Endothelial cell (in vitro differentiated cells): ENCODE data around the gene MAP1B. TPM values are rescaled to one million over a fixed set of nuclear protein-coding genes. Genes with fewer than 3 reads are reported as not detected.

ENCODE experiments used
- DNase-seq: peaks from one replicate; pipeline ENCODE4 v3.0.0; 2021; ENCODE audit warnings: low spot score
- H3K27ac Mint-ChIP-seq: one replicate; pipeline ENCODE4 v1.8.0; 2021; ENCODE audit warnings: mixed read lengths, inconsistent platforms; ENCODE audit not compliant: unreplicated experiment
- H3K27me3 Mint-ChIP-seq: one replicate; pipeline ENCODE4 v1.8.0; 2021; ENCODE audit warnings: mild to moderate bottlenecking, moderate library complexity, mixed read lengths, inconsistent platforms; ENCODE audit not compliant: unreplicated experiment
- H3K36me3 Mint-ChIP-seq: one replicate; pipeline ENCODE4 v1.8.0; 2021; ENCODE audit warnings: mild to moderate bottlenecking, low read depth, mixed read lengths, inconsistent platforms; ENCODE audit not compliant: unreplicated experiment
- H3K4me1 Mint-ChIP-seq: one replicate; pipeline ENCODE4 v1.8.0; 2021; ENCODE audit warnings: mild to moderate bottlenecking, mixed read lengths, inconsistent platforms; ENCODE audit not compliant: unreplicated experiment
- H3K4me3 Mint-ChIP-seq: one replicate; pipeline ENCODE4 v1.8.0; 2021; ENCODE audit warnings: mild to moderate bottlenecking, mixed read lengths, inconsistent platforms; ENCODE audit not compliant: unreplicated experiment
- H3K9me3 Mint-ChIP-seq: one replicate; pipeline ENCODE4 v1.8.0; 2021; ENCODE audit warnings: mixed read lengths, inconsistent platforms; ENCODE audit not compliant: unreplicated experiment
- microRNA-seq: library from miRNA; unstranded; fragments of <30 nt; microRNA quantifications from one replicate; pipeline ENCODE4, GENCODE V29; 2020; ENCODE audit not compliant: unreplicated experiment
- total RNA-seq: library from RNA; stranded (reverse); fragmentation: NEBNext Ultra II Directional; extraction: Animal tissue kit (Norgen Biotek cat#: 25700); gene quantifications from one replicate; pipeline ENCODE4 v1.2.1, GENCODE V29; 2021; ENCODE audit not compliant: unreplicated experiment
- TF ChIP-seq, protein P1 (sequence below): fragments of 200-600 bp; sonication (generic); IDR thresholded peaks from one replicate; pipeline ENCODE4 v1.5.0; 2021; ENCODE audit warnings: antibody characterized with exemption; ENCODE audit not compliant: unreplicated experiment

MAP1B gene
- total RNA-seq, 1 donor from 2014 or later: 251 TPM

DNA sequence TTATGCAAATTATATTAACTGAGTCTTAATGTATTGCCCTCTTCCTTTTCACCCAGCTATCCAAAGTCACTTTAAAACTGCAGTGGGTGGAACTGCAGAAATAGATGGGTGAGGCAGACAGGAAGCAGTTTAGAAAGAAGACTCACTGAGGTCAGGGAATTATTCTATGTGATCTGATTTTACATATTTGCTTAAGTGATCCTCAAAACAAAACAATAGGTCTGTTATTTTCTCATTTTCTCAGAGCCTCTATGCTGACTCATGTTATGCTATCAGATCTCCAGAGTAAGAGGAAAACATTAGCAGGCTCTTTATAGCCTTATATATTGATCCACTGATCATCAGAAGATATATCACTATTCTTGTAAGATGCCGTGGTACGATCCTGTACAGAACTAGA lies 149.3 kb downstream of the MAP1B start:
- TF ChIP-seq, protein P1, sequence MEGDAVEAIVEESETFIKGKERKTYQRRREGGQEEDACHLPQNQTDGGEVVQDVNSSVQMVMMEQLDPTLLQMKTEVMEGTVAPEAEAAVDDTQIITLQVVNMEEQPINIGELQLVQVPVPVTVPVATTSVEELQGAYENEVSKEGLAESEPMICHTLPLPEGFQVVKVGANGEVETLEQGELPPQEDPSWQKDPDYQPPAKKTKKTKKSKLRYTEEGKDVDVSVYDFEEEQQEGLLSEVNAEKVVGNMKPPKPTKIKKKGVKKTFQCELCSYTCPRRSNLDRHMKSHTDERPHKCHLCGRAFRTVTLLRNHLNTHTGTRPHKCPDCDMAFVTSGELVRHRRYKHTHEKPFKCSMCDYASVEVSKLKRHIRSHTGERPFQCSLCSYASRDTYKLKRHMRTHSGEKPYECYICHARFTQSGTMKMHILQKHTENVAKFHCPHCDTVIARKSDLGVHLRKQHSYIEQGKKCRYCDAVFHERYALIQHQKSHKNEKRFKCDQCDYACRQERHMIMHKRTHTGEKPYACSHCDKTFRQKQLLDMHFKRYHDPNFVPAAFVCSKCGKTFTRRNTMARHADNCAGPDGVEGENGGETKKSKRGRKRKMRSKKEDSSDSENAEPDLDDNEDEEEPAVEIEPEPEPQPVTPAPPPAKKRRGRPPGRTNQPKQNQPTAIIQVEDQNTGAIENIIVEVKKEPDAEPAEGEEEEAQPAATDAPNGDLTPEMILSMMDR: no peak
- H3K4me1 Mint-ChIP-seq: peaks cover 21% of the 10 kb centered on the region
- H3K4me3 Mint-ChIP-seq: no peak overlapping the region
- H3K27me3 Mint-ChIP-seq: no peaks in the 10 kb centered on the region
- H3K27ac Mint-ChIP-seq: no peak overlapping the region
- DNase-seq: no peak
- no peaks in the 10 kb centered on the region for H3K9me3 Mint-ChIP-seq
- H3K36me3 Mint-ChIP-seq: peaks cover 8% of the 10 kb centered on the region

Small RNA genes within 50 kb of the gene (microRNA-seq; reads per million reads assigned to microRNA genes)
- gene MIR4803: not detected

Other genes starting within 250 kb of the MAP1B start
- gene MRPS27, start 212.8 kb downstream of the MAP1B start, total RNA-seq: 62.8 TPM
- 7.5 TPM for gene PTCD2, start 212.9 kb downstream of the MAP1B start, total RNA-seq